Ureter (tissue), 1 donor: ENCODE results near the gene ZNF334. TPM values are rescaled to one million over a fixed set of nuclear protein-coding genes. Genes with fewer than 3 reads are reported as not detected.
A peak's percentile ranks its signal among the peaks of the same experiment; 100 is the strongest.

ENCODE experiments used
- DNase-seq: peaks from one replicate; pipeline ENCODE4 v3.0.0-alpha.2; 2020; ENCODE audit warnings: low spot score
- total RNA-seq: library from RNA; stranded (reverse); gene quantifications from one replicate; pipeline ENCODE4 v1.2.4, GENCODE V29; 2023
- donor health status: DM: yes; HTN: yes; CAD: no.

ZNF334 gene
- total RNA-seq, 1 donor from 2014 or later = 18.7 TPM

GRCh38 chr20:46545827-46546138 lies 32.4 kb upstream of the ZNF334 start:
- no peak for DNase-seq

DNA sequence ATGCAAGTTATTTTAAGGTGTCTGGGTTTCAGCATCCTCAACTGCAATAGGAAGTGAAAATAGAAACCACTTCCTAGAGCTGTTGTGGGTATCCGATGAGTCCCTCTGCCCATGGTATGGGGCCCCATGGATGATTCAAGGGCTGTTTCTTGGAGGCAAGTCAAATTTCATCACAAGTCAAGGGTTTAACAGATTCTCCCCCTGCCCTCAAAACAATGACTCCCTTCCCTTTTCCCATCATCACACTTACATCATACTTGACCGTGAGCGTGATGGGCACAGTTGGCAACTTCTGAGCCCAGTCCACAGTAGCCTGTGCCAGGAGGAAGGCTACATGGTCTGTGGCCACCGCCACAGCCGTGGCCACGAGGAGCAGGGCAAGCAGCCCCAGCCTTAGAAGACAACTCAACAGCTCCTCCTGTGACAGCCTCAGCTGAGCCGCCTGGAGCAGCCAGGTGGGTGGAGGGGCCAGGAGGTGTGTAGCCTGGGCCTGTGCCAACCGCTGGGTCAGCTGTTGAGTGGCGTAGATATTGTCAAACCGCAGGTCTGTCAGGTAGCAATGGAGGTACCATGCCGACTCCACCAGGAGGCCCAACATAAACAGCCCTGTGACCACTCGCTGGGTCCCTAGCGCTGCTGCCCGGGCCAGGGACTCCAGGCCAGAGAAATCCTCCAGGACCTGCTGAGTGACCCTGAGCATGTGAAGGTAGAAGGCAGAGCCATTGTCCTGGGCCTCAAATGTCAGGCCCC lies 31.9 kb upstream of the ZNF334 start:
- DNase-seq = no peak

GRCh38 chr20:46544576-46544975 lies 31.2 kb upstream of the ZNF334 start:
- no peak for DNase-seq

GRCh38 chr20:46543959-46544358 lies 30.6 kb upstream of the ZNF334 start:
- DNase-seq = no peak

- no peak for DNase-seq
These were observed 29.7 kb upstream of the ZNF334 start for GRCh38 chr20:46543033-46543432.

- DNase-seq = no peak
These were observed 28.0 kb upstream of the ZNF334 start for GRCh38 chr20:46541229-46541935.

GRCh38 chr20:46539113-46539512 lies 25.8 kb upstream of the ZNF334 start:
- no peak for DNase-seq

DNA sequence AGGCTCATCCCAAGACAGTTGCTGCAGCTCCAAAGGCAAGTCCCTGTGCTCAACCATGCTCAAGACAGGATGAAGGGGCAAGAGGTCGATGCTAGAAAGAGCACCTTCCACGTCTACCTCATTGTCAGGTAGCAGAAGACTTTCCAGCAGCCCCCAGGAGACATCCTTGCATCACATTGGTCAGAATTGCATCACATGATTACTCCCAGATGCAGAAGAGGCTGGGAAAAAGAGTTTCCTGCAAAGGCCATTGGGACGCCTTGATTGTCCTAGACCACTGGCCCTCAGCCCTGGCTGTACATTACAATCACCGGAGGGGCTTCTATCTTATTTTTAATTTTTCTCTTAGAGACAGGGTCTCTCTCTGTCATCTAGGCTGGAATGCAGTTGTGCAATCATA lies 17.3 kb upstream of the ZNF334 start:
- DNase-seq = no peak

- no peak for DNase-seq
These were observed 10.5 kb upstream of the ZNF334 start for GRCh38 chr20:46523696-46524328.

DNA sequence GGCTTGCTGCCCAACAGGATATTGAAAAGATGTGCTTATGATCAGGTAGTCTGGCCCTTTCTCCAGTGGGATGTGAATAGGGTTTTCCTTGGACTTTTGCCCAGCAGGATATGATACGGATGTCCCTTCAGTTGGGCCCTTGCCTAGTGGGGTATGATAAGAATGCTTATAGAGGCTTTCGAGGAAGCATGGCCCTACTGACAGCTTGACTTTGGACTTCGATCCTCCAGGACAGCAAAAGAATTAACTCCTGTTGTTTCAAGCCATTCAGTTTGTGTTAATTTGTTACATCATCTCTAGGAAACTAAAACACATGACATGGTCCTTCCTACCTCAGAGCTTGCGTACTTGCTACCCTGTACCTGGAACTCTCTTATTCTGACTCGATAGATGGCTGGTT lies 9.7 kb upstream of the ZNF334 start:
- DNase-seq = no peak

- peak; percentile 59 for DNase-seq
These were observed 7.7 kb upstream of the ZNF334 start for GRCh38 chr20:46520976-46521579.

DNA sequence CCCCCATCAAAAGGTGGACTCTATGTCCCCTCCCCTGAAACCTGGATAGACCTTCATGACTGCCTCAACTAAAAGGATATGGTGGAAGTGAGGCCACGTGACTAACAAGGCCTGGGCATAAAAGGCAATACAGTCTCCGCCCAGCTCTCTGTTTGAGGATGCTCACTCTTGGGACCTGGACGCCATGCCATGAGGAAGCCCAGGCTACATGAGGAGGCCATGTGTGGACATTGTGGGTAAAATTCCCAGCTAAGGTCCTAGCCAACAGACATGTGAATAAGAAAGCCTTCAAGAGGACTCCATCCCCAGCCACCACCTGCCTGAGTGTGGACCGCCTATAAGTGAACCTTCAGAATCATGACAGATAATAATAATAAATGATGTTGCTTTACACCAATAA lies 7.2 kb upstream of the ZNF334 start:
- DNase-seq = no peak

DNA sequence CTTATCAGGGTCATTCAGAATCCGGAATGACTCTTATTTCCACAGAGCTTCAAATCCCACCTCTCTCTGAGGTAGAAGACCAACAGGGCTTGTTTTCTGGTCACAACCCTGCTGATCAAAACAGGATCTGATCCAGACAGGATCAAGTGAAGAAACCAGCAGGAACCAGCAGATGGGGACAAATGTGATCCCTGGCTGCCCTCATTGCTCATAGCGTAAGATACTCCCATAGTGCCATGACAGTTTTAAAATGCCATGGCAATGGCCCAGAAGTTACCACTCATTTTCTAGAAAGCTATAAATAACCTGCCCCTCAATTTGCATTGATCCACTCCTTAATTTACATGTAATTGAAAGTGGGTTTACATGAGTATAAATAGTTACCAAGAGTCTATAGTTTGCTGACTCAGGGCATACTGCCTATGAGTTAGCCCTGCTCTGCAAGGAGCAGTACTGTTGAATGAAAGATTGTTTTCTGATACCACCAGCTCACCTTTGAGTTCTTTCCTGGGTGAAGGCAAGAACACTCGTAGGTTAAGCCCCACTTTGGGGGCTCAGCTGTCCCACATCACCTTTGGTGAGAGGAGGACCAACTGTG lies 6.2 kb upstream of the ZNF334 start:
- DNase-seq = no peak

DNA sequence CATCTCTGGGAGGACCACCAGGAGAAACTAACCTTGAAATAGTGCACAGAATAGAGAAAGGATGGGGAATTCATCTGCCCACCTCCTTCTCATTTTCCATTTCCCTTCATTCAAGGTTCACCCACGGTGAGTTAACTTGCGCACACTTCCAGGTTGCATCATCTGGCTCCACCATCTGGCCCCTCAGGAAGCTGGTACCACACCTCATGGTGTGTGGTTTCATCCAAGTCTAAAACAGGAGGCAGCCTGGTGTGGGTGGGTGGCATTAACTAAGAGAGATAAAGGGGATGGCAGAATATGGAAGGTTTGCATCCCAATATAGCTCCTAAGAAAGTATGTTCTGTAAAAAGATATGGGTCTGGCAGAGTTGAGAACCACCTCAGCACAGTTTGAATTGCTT lies 3.8 kb downstream of the ZNF334 start:
- no peak for DNase-seq

DNA sequence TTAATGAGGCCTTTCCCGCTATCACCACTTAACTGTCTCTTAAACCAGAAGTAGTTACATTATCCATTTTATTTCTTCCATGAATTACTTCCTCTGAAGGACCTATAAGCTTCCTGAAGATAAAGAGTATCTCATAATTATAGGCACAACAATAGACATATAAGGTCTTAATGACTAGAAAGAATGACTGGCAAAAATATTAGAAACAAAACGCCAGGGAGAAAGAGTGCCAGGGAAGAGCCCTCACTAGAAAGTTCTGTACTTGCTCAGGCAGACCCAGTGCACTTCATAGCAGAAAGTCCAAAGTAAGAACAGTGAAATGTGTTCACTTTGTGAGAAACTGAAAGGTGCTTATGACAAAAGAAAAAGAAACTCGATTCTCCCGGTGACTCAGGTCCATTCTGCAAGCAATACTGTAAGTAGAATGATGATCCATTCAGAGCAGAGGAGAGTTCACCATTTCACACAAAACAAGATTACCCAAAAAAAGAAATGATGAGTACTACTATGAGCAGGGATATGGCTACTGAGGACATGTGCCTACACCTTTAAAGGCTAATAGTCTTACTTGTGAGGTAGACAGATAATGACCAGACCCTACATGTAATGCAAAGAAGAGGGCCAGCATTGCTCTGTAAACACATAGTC lies 5.5 kb downstream of the ZNF334 start:
- DNase-seq = no peak

DNA sequence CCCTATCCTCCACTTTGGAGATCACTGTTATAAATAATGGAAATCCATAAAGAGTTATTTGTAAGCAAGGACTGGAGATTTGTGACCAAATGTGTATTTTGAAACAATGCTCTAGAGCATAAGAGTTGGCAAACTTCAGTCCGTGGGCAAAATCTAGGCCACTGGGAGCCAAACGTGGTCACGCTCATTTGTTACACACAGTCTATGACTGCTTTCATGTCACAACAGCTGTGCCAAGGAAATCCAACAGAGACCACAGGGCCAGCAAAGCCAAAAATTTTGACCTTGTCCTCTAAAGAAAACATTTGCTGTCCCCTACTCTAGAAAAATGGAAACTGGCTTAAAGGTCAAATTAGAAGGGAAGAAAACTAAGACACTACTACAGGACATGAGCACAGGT lies 7.9 kb downstream of the ZNF334 start:
- DNase-seq = no peak

DNA sequence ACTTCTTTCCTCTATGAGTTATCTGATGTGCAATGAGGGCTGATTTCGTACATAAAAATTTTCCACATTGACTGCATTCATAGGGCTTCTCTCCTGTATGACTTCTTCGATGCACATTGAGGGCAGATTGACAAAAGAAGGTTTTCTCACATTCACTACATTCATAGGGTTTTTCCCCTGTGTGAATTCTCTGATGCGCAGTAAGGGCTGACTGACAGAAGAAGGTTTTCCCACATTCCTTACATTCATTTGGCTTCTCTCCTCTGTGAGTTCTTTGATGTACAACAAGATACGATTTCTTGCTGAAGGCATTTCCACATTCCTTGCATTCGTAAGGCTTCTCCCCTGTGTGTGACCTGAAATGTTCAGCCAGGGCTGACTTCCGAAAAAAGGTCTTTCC lies 11.4 kb downstream of the ZNF334 start:
- no peak for DNase-seq

DNA sequence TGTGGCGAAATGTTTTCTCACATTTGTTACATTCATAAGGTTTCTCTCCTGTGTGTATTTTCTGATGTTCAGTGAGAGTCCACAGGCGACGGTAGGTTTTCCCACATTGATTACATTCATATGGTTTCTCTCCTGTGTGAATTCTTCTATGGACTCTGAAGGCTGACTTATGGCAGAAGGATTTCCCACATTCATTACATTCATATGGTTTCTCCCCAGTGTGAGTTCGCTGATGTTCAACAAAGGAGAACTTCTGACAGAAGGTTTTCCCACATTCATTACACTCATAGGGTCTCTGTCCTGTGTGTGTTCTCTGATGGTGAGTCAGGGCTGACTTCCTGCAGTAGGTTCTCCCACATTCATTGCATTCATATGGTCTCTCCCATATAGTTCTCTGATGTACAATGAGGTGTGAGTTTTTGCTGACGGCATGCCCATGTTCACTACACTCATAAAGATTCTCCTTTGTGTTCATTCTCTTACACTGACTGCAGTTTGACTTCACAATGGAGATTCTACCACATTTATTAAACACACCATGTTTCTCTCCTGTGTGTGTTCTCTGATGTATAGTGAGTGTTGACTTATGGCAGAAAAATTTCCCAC lies 11.9 kb downstream of the ZNF334 start:
- DNase-seq = no peak

- no peak for DNase-seq
These were observed 19.3 kb downstream of the ZNF334 start for GRCh38 chr20:46494077-46494476.

GRCh38 chr20:46491354-46491753 lies 22.0 kb downstream of the ZNF334 start:
- no peak for DNase-seq

DNA sequence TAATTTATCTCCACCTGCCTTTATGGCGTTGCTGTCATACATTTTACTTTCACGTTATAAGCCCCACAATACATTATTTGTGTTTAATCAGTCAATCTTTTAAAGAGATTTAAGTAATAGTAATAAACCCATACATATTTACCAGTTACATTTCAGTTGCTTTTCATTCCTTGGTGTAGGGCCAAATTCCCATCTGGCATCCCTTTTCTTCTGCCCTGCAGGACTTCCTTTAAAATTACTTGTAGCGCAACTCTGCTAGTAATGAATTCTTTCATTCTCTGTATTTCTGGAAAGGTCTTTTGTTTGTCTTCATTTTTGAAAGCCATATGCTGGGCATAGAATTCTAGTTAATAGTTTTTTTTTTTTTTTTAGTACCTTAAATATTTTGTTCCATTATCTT lies 24.9 kb downstream of the ZNF334 start:
- no peak for DNase-seq
